Muscle of leg (tissue), 11 donors: ENCODE data around the gene TIAM2. TPM values are rescaled to one million over a fixed set of nuclear protein-coding genes. Genes with fewer than 3 reads are reported as not detected.
A peak's percentile ranks its signal among the peaks of the same experiment; 100 is the strongest.
"Not testable (repeated sequence)": the region's sequence is repeated elsewhere in the genome, so short reads cannot be mapped to it uniquely, and the experiment has no call there.

Experiments used
- DNase-seq: peaks from one replicate; pipeline ENCODE4 v3.0.0; 2013
- H3K27ac ChIP-seq: one replicate; pipeline ENCODE4 v1.5.1; 2013; ENCODE audit warnings: mild to moderate bottlenecking, low read length, control low read depth
- H3K27me3 ChIP-seq: one replicate; pipeline ENCODE4 v1.6.1; 2013; ENCODE audit warnings: low read length; ENCODE audit not compliant: control insufficient read depth, insufficient read depth
- H3K36me3 ChIP-seq: one replicate; pipeline ENCODE4 v1.6.1; 2013; ENCODE audit warnings: low read length; ENCODE audit not compliant: control insufficient read depth, insufficient read depth
- H3K4me1 ChIP-seq: one replicate; pipeline ENCODE4 v1.6.1; 2013; ENCODE audit warnings: low read length; ENCODE audit not compliant: control insufficient read depth, insufficient read depth
- H3K4me3 ChIP-seq: one replicate; pipeline ENCODE4 v1.5.1; 2013; ENCODE audit warnings: low read length, control low read depth
- H3K9me3 ChIP-seq: replicated peaks from 2 replicates; pipeline ENCODE4 v1.6.1; 2013; ENCODE audit warnings: low read depth, low read length; ENCODE audit not compliant: control insufficient read depth
- WGBS: methylation state at CpG from one replicate; pipeline ENCODE4 v1.1.5; 2013; ENCODE audit warnings: missing lambda C conversion rate; ENCODE audit not compliant: insufficient coverage; 5-methylcytosine and 5-hydroxymethylcytosine counted together
- polyA plus RNA-seq, 8 donors: library from polyadenylated mRNA; unstranded; fragments of 120-200 nt; gene quantifications; one replicate each; pipeline versions ENCODE4 v1.2.1 to v1.2.3, GENCODE V29; 2013; ENCODE audit warnings: inconsistent platforms in 1 of 8, low replicate concordance in 1 of 8; ENCODE audit not compliant: insufficient read length in 8 of 8, insufficient read depth in 1 of 8
- total RNA-seq: library from RNA; stranded (reverse); fragments of 120-200 nt; gene quantifications from one replicate; pipeline ENCODE4 v1.2.4, GENCODE V29; 2013

Gene TIAM2
- total and polyA plus RNA-seq, 9 donors, result 11.3 to 16.7 (median 13.1) TPM

DNA sequence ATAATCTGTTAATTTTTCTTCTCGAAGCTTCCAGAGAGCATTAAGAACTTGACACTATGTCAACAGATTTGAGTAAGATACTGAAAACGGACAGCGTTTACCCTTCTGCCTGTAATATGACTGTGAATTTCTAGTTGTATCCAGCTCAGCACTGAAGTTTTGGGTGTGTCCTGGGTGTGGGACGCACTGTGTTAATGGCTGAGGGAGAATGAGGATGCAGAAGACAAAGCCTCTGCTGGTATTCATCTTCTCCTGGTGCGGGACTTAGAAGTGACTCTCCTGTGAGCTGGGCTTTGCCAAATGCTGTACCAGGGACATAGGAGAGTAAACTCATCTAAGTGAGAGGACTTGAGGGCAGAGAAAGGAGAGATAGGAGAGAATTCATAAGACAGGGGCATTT, 178.4 kb downstream of the TIAM2 start:
- no peak for DNase-seq
- Histone ChIP-seq H3K4me3 (no peak overlapping the region), H3K27me3 (no peaks in the 10 kb centered on the region), H3K27ac (no peak overlapping the region), H3K36me3 (peaks cover 3% of the 10 kb centered on the region), H3K4me1 (peaks cover 8% of the 10 kb centered on the region), H3K9me3 (no peaks in the 10 kb centered on the region)
- WGBS, result 81% methylated on average over 5 of the region's 5 CpGs

- peak; percentile 88 for DNase-seq
- Histone ChIP-seq H3K27ac (no peak overlapping the region), H3K27me3 (no peaks in the 10 kb centered on the region), H3K4me1 (peaks cover 8% of the 10 kb centered on the region), H3K4me3 (no peak overlapping the region), H3K36me3 (peaks cover 5% of the 10 kb centered on the region), H3K9me3 (no peaks in the 10 kb centered on the region)
- 23% methylated on average over 7 of the region's 12 CpGs for WGBS
Observed at GRCh38 chr6:155174576-155175211, 179.6 kb downstream of the TIAM2 start.

DNA sequence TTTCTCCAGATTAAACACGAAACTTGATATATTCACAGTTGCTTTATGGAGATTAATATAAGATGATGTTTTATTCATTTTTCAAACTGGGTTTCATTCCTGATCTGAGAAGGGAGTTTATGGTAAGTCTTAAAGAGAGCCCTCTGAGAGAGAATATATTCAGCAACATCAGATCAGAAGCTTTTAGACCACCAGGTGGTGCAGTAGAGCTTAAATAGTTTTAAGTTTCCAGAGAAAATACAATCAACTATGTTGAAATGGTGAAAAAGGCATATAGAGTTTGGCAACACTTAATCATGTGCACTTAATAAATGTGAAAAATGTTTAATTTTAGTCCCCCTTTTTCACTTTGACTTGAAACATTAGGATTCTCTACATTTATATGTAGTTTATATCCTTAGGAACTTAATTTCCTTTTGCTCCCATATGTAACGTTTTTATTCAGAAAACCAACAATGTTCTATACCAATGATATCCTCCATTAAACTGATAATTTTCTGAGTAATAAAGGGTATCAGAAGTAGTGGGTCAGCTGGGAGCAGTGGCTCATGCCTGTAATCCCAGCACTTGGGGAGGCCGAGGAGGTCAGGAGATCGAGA, 182.3 kb downstream of the TIAM2 start:
- no peaks in the 10 kb centered on the region for H3K27me3 ChIP-seq
- H3K4me3 ChIP-seq, result no peak overlapping the region
- DNase-seq, result peak; percentile 82
- no peaks in the 10 kb centered on the region for H3K9me3 ChIP-seq
- H3K4me1 ChIP-seq, result no peaks in the 10 kb centered on the region
- peaks cover 10% of the 10 kb centered on the region for H3K36me3 ChIP-seq
- H3K27ac ChIP-seq, result no peak overlapping the region
- WGBS, result no CpG with 5 or more reads among the region's 4 CpGs

GRCh38 chr6:155181498-155181897, 186.4 kb downstream of the TIAM2 start:
- DNase-seq, result no peak
- no peak overlapping the region for H3K27ac ChIP-seq
- H3K36me3 ChIP-seq, result peaks cover 10% of the 10 kb centered on the region
- H3K4me1 ChIP-seq, result peaks cover 8% of the 10 kb centered on the region
- H3K9me3 ChIP-seq, result no peaks in the 10 kb centered on the region
- no peaks in the 10 kb centered on the region for H3K27me3 ChIP-seq
- 100% methylated on average over 1 of the region's 3 CpGs for WGBS
- H3K4me3 ChIP-seq, result no peak overlapping the region

DNA sequence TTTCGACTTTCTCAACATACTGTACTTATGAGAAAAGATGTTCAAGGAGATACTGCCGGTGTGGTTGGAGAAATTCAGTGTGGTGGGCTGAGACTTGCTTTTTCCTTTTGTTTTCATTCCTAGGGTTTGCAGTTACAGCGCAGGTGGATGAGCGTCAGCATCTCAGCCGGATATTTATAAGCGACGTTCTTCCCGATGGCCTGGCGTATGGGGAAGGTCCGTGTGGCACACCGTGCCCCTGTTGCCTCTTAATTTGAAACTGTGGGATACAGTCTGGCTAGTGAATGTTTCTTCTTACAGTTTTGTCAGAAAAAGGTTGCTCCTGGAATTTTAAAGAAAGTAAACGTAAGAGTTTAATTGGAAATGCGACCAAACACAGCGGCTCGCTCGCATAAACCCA, 187.0 kb downstream of the TIAM2 start:
- Histone ChIP-seq H3K4me1 (peaks cover 8% of the 10 kb centered on the region), H3K4me3 (no peak overlapping the region), H3K27ac (no peak overlapping the region), H3K9me3 (no peaks in the 10 kb centered on the region), H3K36me3 (peaks cover 7% of the 10 kb centered on the region), H3K27me3 (no peaks in the 10 kb centered on the region)
- DNase-seq, result no peak
- WGBS, result 83% methylated on average over 11 of the region's 16 CpGs

- H3K4me3 ChIP-seq, result no peak overlapping the region
- no peaks in the 10 kb centered on the region for H3K9me3 ChIP-seq
- H3K36me3 ChIP-seq, result peaks cover 7% of the 10 kb centered on the region
- peaks cover 12% of the 10 kb centered on the region for H3K4me1 ChIP-seq
- no peak overlapping the region for H3K27ac ChIP-seq
- DNase-seq, result no peak
- WGBS, result no CpG with 5 or more reads among the region's 5 CpGs
- H3K27me3 ChIP-seq, result no peaks in the 10 kb centered on the region
Observed at GRCh38 chr6:155183095-155183494, 188.0 kb downstream of the TIAM2 start.

DNA sequence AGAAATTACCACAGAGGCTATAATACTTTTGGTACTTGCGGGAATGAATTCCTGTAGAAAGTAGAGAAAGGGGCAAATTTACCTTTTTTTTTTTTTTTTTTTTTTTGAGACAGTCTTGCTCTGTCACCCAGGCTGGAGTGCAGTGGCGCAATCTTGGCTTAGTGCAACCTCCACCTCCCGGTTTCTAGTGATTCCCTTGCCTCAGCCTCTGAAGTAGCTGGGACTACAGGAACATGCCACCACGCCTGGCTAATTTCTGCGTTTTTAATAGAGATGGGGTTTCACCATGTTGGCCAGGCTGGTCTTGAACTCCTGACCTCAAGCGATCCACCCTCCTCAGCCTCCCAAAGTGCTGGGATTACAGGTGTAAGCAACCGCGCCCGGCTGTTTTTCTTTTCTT, 189.9 kb downstream of the TIAM2 start:
- peaks cover 16% of the 10 kb centered on the region for H3K4me1 ChIP-seq
- not testable (repeated sequence) for DNase-seq, H3K9me3 ChIP-seq, H3K27me3 ChIP-seq, H3K36me3 ChIP-seq, H3K4me3 ChIP-seq, H3K27ac ChIP-seq
- 93% methylated on average over 2 of the region's 9 CpGs for WGBS

DNA sequence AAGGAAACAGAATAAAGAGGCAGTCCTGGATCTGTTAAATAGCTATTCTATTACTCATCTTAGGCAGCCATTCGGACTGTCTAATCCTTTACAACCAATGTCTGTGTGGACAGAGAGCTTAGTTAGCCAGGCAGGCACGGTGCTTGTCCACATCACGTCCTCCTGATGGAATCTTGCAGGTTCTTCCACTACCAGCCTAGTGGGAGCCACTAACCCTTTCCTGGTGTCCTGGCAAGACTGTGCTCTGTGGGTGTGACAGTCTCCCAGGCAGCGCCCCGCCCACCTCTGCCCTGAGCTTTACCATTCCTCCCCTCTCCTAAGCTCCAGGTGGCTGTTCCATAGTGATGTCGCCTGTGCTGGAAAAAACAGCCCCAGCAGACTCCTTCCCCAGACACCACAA, 190.4 kb downstream of the TIAM2 start:
- no peaks in the 10 kb centered on the region for H3K9me3 ChIP-seq
- no peak overlapping the region for H3K27ac ChIP-seq
- no peak for DNase-seq
- H3K27me3 ChIP-seq, result no peaks in the 10 kb centered on the region
- H3K4me1 ChIP-seq, result peaks cover 16% of the 10 kb centered on the region
- 83% methylated on average over 4 of the region's 6 CpGs for WGBS
- H3K36me3 ChIP-seq, result peaks cover 4% of the 10 kb centered on the region
- no peak overlapping the region for H3K4me3 ChIP-seq

- H3K9me3 ChIP-seq, result no peaks in the 10 kb centered on the region
- DNase-seq, result no peak
- peaks cover 16% of the 10 kb centered on the region for H3K4me1 ChIP-seq
- H3K36me3 ChIP-seq, result no peaks in the 10 kb centered on the region
- H3K27me3 ChIP-seq, result no peaks in the 10 kb centered on the region
- no peak overlapping the region for H3K27ac ChIP-seq
- no peak overlapping the region for H3K4me3 ChIP-seq
- WGBS, result 26% methylated on average over 4 of the region's 6 CpGs
Observed at GRCh38 chr6:155186052-155186658, 191.0 kb downstream of the TIAM2 start.

GRCh38 chr6:155187106-155187505, 192.0 kb downstream of the TIAM2 start:
- no peak for DNase-seq

More at GRCh38 chr6:155187106-155187505, 192.0 kb downstream of the TIAM2 start:
- WGBS, result 0% methylated on average over 1 of the region's 2 CpGs
- Histone ChIP-seq H3K9me3 (no peaks in the 10 kb centered on the region), H3K27ac (no peak overlapping the region), H3K4me1 (peaks cover 16% of the 10 kb centered on the region), H3K27me3 (no peaks in the 10 kb centered on the region), H3K36me3 (no peaks in the 10 kb centered on the region), H3K4me3 (no peak overlapping the region)
